Spinal cord (tissue), 10 donors: ENCODE data around the gene LRRC8C. TPM values are rescaled to one million over a fixed set of nuclear protein-coding genes. Genes with fewer than 3 reads are reported as not detected.

Source experiments
- DNase-seq, 6 donors: peaks; one replicate each; pipeline versions ENCODE4 v3.0.0 to v3.0.0-alpha.2; 2013 to 2015; ENCODE audit warnings: low spot score in 6 of 6, low read depth in 4 of 6
- H3K27ac ChIP-seq: one replicate; pipeline ENCODE4 v1.5.1; 2013; ENCODE audit warnings: low read depth, low read length, control low read depth
- H3K27me3 ChIP-seq: one replicate; pipeline ENCODE4 v1.6.1; 2013; ENCODE audit warnings: low read length; ENCODE audit not compliant: control insufficient read depth, insufficient read depth
- H3K36me3 ChIP-seq: one replicate; pipeline ENCODE4 v1.6.1; 2013; ENCODE audit warnings: low read length; ENCODE audit not compliant: control insufficient read depth, insufficient read depth
- H3K4me1 ChIP-seq: one replicate; pipeline ENCODE4 v1.6.1; 2013; ENCODE audit warnings: low read length; ENCODE audit not compliant: control insufficient read depth, insufficient read depth
- H3K4me3 ChIP-seq: one replicate; pipeline ENCODE4 v1.5.1; 2013; ENCODE audit warnings: low read depth, low read length, control low read depth
- H3K9me3 ChIP-seq: one replicate; pipeline ENCODE4 v1.6.1; 2013; ENCODE audit warnings: low read length; ENCODE audit not compliant: control insufficient read depth, insufficient read depth
- WGBS: methylation state at CpG from one replicate; pipeline ENCODE4 v1.1.5; 2013; ENCODE audit warnings: missing lambda C conversion rate; ENCODE audit not compliant: insufficient coverage; 5-methylcytosine and 5-hydroxymethylcytosine counted together
- polyA plus RNA-seq, 2 donors: library from polyadenylated mRNA; unstranded; fragments of 120-200 nt; gene quantifications; one replicate each; pipeline ENCODE4 v1.2.1, GENCODE V29; 2013; ENCODE audit not compliant: insufficient read length in 2 of 2
- total RNA-seq, 2 donors: library from RNA; depleted of rRNA in 1 of 2; stranded (reverse); fragments of 120-200 nt in 1 of 2; fragments of >200 nt in 1 of 2; gene quantifications; one replicate each; pipeline versions ENCODE4 v1.2.3 to v1.2.4, GENCODE V29; 2013 to 2014
- donor health status: healthy.

The LRRC8C gene
- total and polyA plus RNA-seq, 4 donors, result 10.5 to 19.7 (median 17.1) TPM

- H3K27ac ChIP-seq, result no peak overlapping the region
- H3K9me3 ChIP-seq, result no peaks in the 10 kb centered on the region
- no peaks in the 10 kb centered on the region for H3K27me3 ChIP-seq
- no peaks in the 10 kb centered on the region for H3K4me1 ChIP-seq
- H3K4me3 ChIP-seq, result no peak overlapping the region
- 100% methylated on average over 1 of the region's 2 CpGs for WGBS
- no peak for DNase-seq
- H3K36me3 ChIP-seq, result no peaks in the 10 kb centered on the region
Measured at GRCh38 chr1:89681045-89681729, 48.3 kb downstream of the LRRC8C start.

- no peaks in the 10 kb centered on the region for H3K27me3 ChIP-seq
- H3K4me3 ChIP-seq, result no peak overlapping the region
- no peak for DNase-seq
- no peaks in the 10 kb centered on the region for H3K4me1 ChIP-seq
- no peak overlapping the region for H3K27ac ChIP-seq
- no peaks in the 10 kb centered on the region for H3K36me3 ChIP-seq
- H3K9me3 ChIP-seq, result no peaks in the 10 kb centered on the region
Measured at GRCh38 chr1:89682611-89683010, 49.7 kb downstream of the LRRC8C start.

- H3K27me3 ChIP-seq, result no peaks in the 10 kb centered on the region
- no peaks in the 10 kb centered on the region for H3K4me1 ChIP-seq
- no peaks in the 10 kb centered on the region for H3K9me3 ChIP-seq
- no peak for DNase-seq
- no peaks in the 10 kb centered on the region for H3K36me3 ChIP-seq
- WGBS, result no CpG with 5 or more reads among the region's 2 CpGs
- no peak overlapping the region for H3K4me3 ChIP-seq
- H3K27ac ChIP-seq, result no peak overlapping the region
Measured at GRCh38 chr1:89685461-89685860, 52.5 kb downstream of the LRRC8C start.

- DNase-seq, result no peak
- H3K9me3 ChIP-seq, result no peaks in the 10 kb centered on the region
- H3K36me3 ChIP-seq, result no peaks in the 10 kb centered on the region
- no peak overlapping the region for H3K27ac ChIP-seq
- no peaks in the 10 kb centered on the region for H3K27me3 ChIP-seq
- no peak overlapping the region for H3K4me3 ChIP-seq
- no peaks in the 10 kb centered on the region for H3K4me1 ChIP-seq
- 93% methylated on average over 2 of the region's 5 CpGs for WGBS
Measured at GRCh38 chr1:89686520-89686919, 53.6 kb downstream of the LRRC8C start.

GRCh38 chr1:89687254-89687653 is 54.3 kb downstream of the LRRC8C start:
- no peak for DNase-seq

GRCh38 chr1:89688607-89689006 is 55.7 kb downstream of the LRRC8C start:
- Histone ChIP-seq H3K4me3 (no peak overlapping the region), H3K36me3 (no peaks in the 10 kb centered on the region), H3K27ac (no peak overlapping the region), H3K9me3 (no peaks in the 10 kb centered on the region), H3K27me3 (no peaks in the 10 kb centered on the region), H3K4me1 (no peaks in the 10 kb centered on the region)
- DNase-seq, result no peak
- 43% methylated on average over 1 of the region's 1 CpG for WGBS

More at GRCh38 chr1:89687254-89687653, 54.3 kb downstream of the LRRC8C start:
- H3K4me1 ChIP-seq, result no peaks in the 10 kb centered on the region
- no peaks in the 10 kb centered on the region for H3K27me3 ChIP-seq
- no peak overlapping the region for H3K27ac ChIP-seq
- H3K9me3 ChIP-seq, result no peaks in the 10 kb centered on the region
- H3K36me3 ChIP-seq, result no peaks in the 10 kb centered on the region
- H3K4me3 ChIP-seq, result no peak overlapping the region

GRCh38 chr1:89689234-89689633 is 56.3 kb downstream of the LRRC8C start:
- no peak for DNase-seq
- Histone ChIP-seq H3K4me1 (no peaks in the 10 kb centered on the region), H3K27me3 (no peaks in the 10 kb centered on the region), H3K4me3 (no peak overlapping the region), H3K27ac (no peak overlapping the region), H3K36me3 (no peaks in the 10 kb centered on the region), H3K9me3 (no peaks in the 10 kb centered on the region)
- 83% methylated on average over 2 of the region's 3 CpGs for WGBS

GRCh38 chr1:89690595-89690994 is 57.7 kb downstream of the LRRC8C start:
- H3K36me3 ChIP-seq, result no peaks in the 10 kb centered on the region
- no peak overlapping the region for H3K4me3 ChIP-seq
- no peak for DNase-seq
- no peaks in the 10 kb centered on the region for H3K4me1 ChIP-seq
- H3K27me3 ChIP-seq, result no peaks in the 10 kb centered on the region
- no peaks in the 10 kb centered on the region for H3K9me3 ChIP-seq
- H3K27ac ChIP-seq, result no peak overlapping the region
- WGBS, result 66% methylated on average over 2 of the region's 4 CpGs

GRCh38 chr1:89692601-89693521 is 59.9 kb downstream of the LRRC8C start:
- H3K4me3 ChIP-seq, result no peak overlapping the region
- no peaks in the 10 kb centered on the region for H3K36me3 ChIP-seq
- H3K27me3 ChIP-seq, result no peaks in the 10 kb centered on the region
- H3K27ac ChIP-seq, result peak overlapping the region; percentile 58
- H3K9me3 ChIP-seq, result no peaks in the 10 kb centered on the region
- DNase-seq, result peak in 1 of 6 donors; percentile 7
- no peaks in the 10 kb centered on the region for H3K4me1 ChIP-seq
- WGBS, result 71% methylated on average over 2 of the region's 4 CpGs

- Histone ChIP-seq H3K27me3 (no peaks in the 10 kb centered on the region), H3K9me3 (no peaks in the 10 kb centered on the region), H3K4me1 (no peaks in the 10 kb centered on the region), H3K36me3 (no peaks in the 10 kb centered on the region), H3K27ac (no peak overlapping the region), H3K4me3 (no peak overlapping the region)
- no peak for DNase-seq
Measured at GRCh38 chr1:89695847-89696246, 62.9 kb downstream of the LRRC8C start.
